Transverse colon (tissue), 3 donors: Measurements from ENCODE around the gene HNF1A.

ENCODE experiments used
- CTCF ChIP-seq, 5 experiments: fragments of 200-600 bp in 3 of 5; fragments of 450-650 bp in 2 of 5; sonication (generic) in 3 of 5; IDR thresholded peaks; 1 replicate in 2 of 5; 2 replicates in 3 of 5; pipeline ENCODE4 v1.5.1; 2016 to 2017; ENCODE audit warnings: antibody characterized with exemption in 5 of 5, inconsistent platforms in 3 of 5, mild to moderate bottlenecking in 2 of 5, moderate library complexity in 1 of 5
- POLR2A ChIP-seq: fragments of 450-650 bp; IDR thresholded peaks from one replicate; pipeline ENCODE4 v1.6.1; 2016; ENCODE audit warnings: antibody characterized with exemption, mild to moderate bottlenecking, moderate library complexity

DNA sequence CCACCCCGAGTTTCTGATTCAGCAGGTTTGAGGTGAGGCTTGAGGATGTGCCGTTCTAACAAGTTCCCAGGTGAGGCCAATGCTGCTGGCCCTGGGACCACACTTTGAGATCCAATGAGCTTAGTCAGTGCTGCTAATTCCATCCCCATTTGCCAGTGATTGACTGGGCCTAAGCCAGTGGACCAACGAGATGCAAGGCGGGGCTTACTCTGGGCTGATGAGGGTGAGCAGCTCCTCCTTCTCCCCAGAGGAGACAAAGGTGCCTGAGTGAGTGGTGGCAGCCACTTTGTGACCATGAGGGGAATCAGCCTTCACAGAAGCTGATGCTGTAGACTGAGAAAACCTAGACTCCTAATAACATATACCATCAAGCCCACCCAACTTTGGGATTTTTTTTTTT is 23.1 kb upstream of the HNF1A start:
- TF ChIP-seq POLR2A, result no peak
- TF ChIP-seq CTCF (IDR thresholded peaks at IDR 0.05), result no peak
